GM12891 (cell line): ENCODE results near the gene CHAD.

ENCODE experiments used
- PAX5 ChIP-seq: IDR thresholded peaks from 2 replicates; pipeline ENCODE4 v1.6.1; 2011; ENCODE audit warnings: low read length, moderate library complexity, mild to moderate bottlenecking; ENCODE audit not compliant: insufficient read depth, severe bottlenecking
- POLR2A ChIP-seq: IDR thresholded peaks from 2 replicates; pipeline ENCODE4 v1.6.1; 2011; ENCODE audit warnings: low read depth, low read length, control low read depth
- POLR2AphosphoS5 ChIP-seq: IDR thresholded peaks from 2 replicates; pipeline ENCODE4 v1.6.1; 2011; ENCODE audit warnings: low read depth, low read length, control low read depth
- POU2F2 ChIP-seq: IDR thresholded peaks from 2 replicates; pipeline ENCODE4 v1.6.1; 2011; ENCODE audit warnings: low read depth, mild to moderate bottlenecking, control low read depth, low read length, moderate library complexity
- SPI1 ChIP-seq: IDR thresholded peaks from 2 replicates; pipeline ENCODE4 v1.6.1; 2011; ENCODE audit warnings: low read depth, low read length, control low read depth
- TAF1 ChIP-seq: IDR thresholded peaks from 2 replicates; pipeline ENCODE4 v1.6.1; 2011; ENCODE audit warnings: low read depth, low read length, control low read depth

- TF ChIP-seq POLR2A (no peak), TAF1 (no peak), POLR2AphosphoS5 (no peak), PAX5 (no peak), SPI1 (no peak), POU2F2 (no peak)
These were observed 42.8 kb downstream of the CHAD start, which contains the start of gene ACSF2 for GRCh38 chr17:50425682-50426471.
